HL-60 (cell line): Measurements from ENCODE around the gene OR8D2.

Experiments used
- DNase-seq, 2 experiments: peaks; one replicate each; pipeline ENCODE4 v3.0.0-alpha.2; 2010 to 2020; ENCODE audit warnings: low read depth in 1 of 2, low spot score in 1 of 2
- H3K27ac ChIP-seq: fragments of 250-450 bp; sonication (Bioruptor Pico); replicated peaks from 2 replicates; pipeline ENCODE4 v1.5.1; 2020; ENCODE audit warnings: mild to moderate bottlenecking, moderate library complexity
- H3K27me3 ChIP-seq: fragments of 250-450 bp; sonication (Bioruptor Pico); 2 replicates; pipeline ENCODE4 v1.5.1; 2021; ENCODE audit warnings: mild to moderate bottlenecking, moderate library complexity; ENCODE audit not compliant: insufficient read depth, poor library complexity, severe bottlenecking
- H3K4me3 ChIP-seq: replicated peaks from 2 replicates; pipeline ENCODE4 v1.5.1; 2011; ENCODE audit warnings: mild to moderate bottlenecking, control low read depth, low read length; ENCODE audit not compliant: insufficient read depth
- CTCF ChIP-seq: IDR thresholded peaks from one replicate; pipeline ENCODE4 v1.5.1; 2011; ENCODE audit warnings: low read length, control low read depth, inconsistent platforms; ENCODE audit not compliant: insufficient read depth
- GABPA ChIP-seq: IDR thresholded peaks from 2 replicates; pipeline ENCODE4 v1.6.1; 2012; ENCODE audit warnings: low read depth
- POLR2AphosphoS5 ChIP-seq: IDR thresholded peaks from 2 replicates; pipeline ENCODE4 v1.6.1; 2012; ENCODE audit warnings: low read depth
- REST ChIP-seq: IDR thresholded peaks from 2 replicates; pipeline ENCODE4 v1.6.1; 2012; ENCODE audit warnings: low read depth; ENCODE audit not compliant: insufficient replicate concordance
- SPI1 ChIP-seq: IDR thresholded peaks from 2 replicates; pipeline ENCODE4 v1.6.1; 2012; ENCODE audit warnings: low read depth, mild to moderate bottlenecking, borderline replicate concordance

Gene OR8D2

GRCh38 chr11:124278261-124278660 is 41.7 kb downstream of the OR8D2 start:
- TF ChIP-seq POLR2AphosphoS5, result no peak
- no peak for TF ChIP-seq SPI1
- no peak for TF ChIP-seq GABPA
- TF ChIP-seq REST, result no peak
- no peak for TF ChIP-seq CTCF
- Histone ChIP-seq H3K27ac (no peak overlapping the region), H3K27me3 (no peaks in the 10 kb centered on the region), H3K4me3 (no peak overlapping the region)
- no peak for DNase-seq

- Histone ChIP-seq H3K27ac (no peak overlapping the region), H3K27me3 (no peaks in the 10 kb centered on the region), H3K4me3 (no peak overlapping the region)
- TF ChIP-seq CTCF (peak; percentile 8), SPI1 (no peak)
- peak in 1 of 2 experiments; percentile 19 for DNase-seq
Observed at GRCh38 chr11:124277804-124278203, 42.2 kb downstream of the OR8D2 start.

- DNase-seq, result no peak
- Histone ChIP-seq H3K4me3 (no peak overlapping the region), H3K27ac (no peak overlapping the region), H3K27me3 (no peaks in the 10 kb centered on the region)
- TF ChIP-seq CTCF, result no peak
- no peak for TF ChIP-seq POLR2AphosphoS5
- TF ChIP-seq GABPA, result no peak
- TF ChIP-seq REST, result no peak
- no peak for TF ChIP-seq SPI1
Observed at GRCh38 chr11:124277207-124277606, 42.8 kb downstream of the OR8D2 start.

- no peak for DNase-seq
- H3K27ac ChIP-seq, result no peak overlapping the region
- no peaks in the 10 kb centered on the region for H3K27me3 ChIP-seq
- TF ChIP-seq GABPA (no peak), SPI1 (no peak), POLR2AphosphoS5 (no peak), REST (no peak), CTCF (no peak)
- no peak overlapping the region for H3K4me3 ChIP-seq
Observed at GRCh38 chr11:124276081-124276480, 43.9 kb downstream of the OR8D2 start.
